Activated CD8-positive, alpha-beta T cell treated with anti-CD3 and anti-CD28 coated beads for 36 hours (primary cell): ENCODE data around the gene RHOH. TPM values are rescaled to one million over a fixed set of nuclear protein-coding genes. Genes with fewer than 3 reads are reported as not detected.
A peak's percentile ranks its signal among the peaks of the same experiment; 100 is the strongest.

Source experiments
- ATAC-seq: fragments of 200-7000 bp; cut with Tn5 transposase; one replicate; pipeline ENCODE4 v1.10.0; 2021; ENCODE audit warnings: mild to moderate bottlenecking, moderate library complexity
- CTCF ChIA-PET: fragments of 350-600 bp; sonication (Branson Sonifier 250); formaldehyde crosslinking; loops from one replicate; lab custom pipeline; 2021; ENCODE audit warnings: antibody characterized with exemption; lab: Charles Lee
- POLR2A ChIA-PET: fragments of 350-600 bp; sonication (Branson Sonifier 250); formaldehyde crosslinking; loops from one replicate; lab custom pipeline; 2021; ENCODE audit warnings: antibody characterized with exemption; lab: Charles Lee
- DNase-seq: peaks from one replicate; pipeline ENCODE4 v3.0.0-alpha.2; 2020
- H3K27ac Mint-ChIP-seq: one replicate; pipeline ENCODE4 v1.8.0; 2021; ENCODE audit warnings: mild to moderate bottlenecking, mixed read lengths
- H3K27me3 Mint-ChIP-seq: one replicate; pipeline ENCODE4 v1.8.0; 2021; ENCODE audit warnings: mixed read lengths
- H3K36me3 Mint-ChIP-seq: one replicate; pipeline ENCODE4 v1.8.0; 2021; ENCODE audit warnings: low read depth, mixed read lengths
- H3K4me1 Mint-ChIP-seq: one replicate; pipeline ENCODE4 v1.8.0; 2021; ENCODE audit warnings: low read depth, mixed read lengths
- H3K4me3 Mint-ChIP-seq: one replicate; pipeline ENCODE4 v1.8.0; 2021; ENCODE audit warnings: mild to moderate bottlenecking, moderate library complexity, mixed read lengths
- H3K9me3 Mint-ChIP-seq: one replicate; pipeline ENCODE4 v1.8.0; 2021; ENCODE audit warnings: mixed read lengths
- CTCF ChIP-seq: fragments of 200-600 bp; IDR thresholded peaks from one replicate; pipeline ENCODE4 v1.8.0; 2022; ENCODE audit warnings: antibody characterized with exemption, mild to moderate bottlenecking
- intact Hi-C: fragments of 100-400 bp; cut with micrococcal nuclease; formaldehyde crosslinking; loops from one replicate; pipeline ENCODE4 v1.10.0; 2022
- total RNA-seq, 2 experiments: library from RNA; stranded (reverse); gene quantifications; one replicate each; pipeline ENCODE4 v1.2.3, GENCODE V29; 2021

RHOH gene
- total RNA-seq, 2 experiments from 2014 or later: 121 to 126 TPM

GRCh38 chr4:40200875-40201801 lies 4.3 kb downstream of the RHOH start:
- no peak for TF ChIP-seq CTCF
- Mint-ChIP-seq H3K27me3 (no peaks in the 10 kb centered on the region), H3K4me1 (peaks cover 23% of the 10 kb centered on the region), H3K36me3 (peaks cover 86% of the 10 kb centered on the region), H3K9me3 (no peaks in the 10 kb centered on the region), H3K27ac (peak overlapping the region; percentile 99), H3K4me3 (peak overlapping the region; percentile 99)
- ChIA-PET CTCF (interaction anchor here (1.0 to 10.6 kb wide), 8 partner anchors 14 to 124 kb away, joined by 4 to 97 read pairs (median 9); no protein-coding TSS in a partner anchor), POLR2A (interaction anchor here (0.9 to 16.4 kb wide), 16 partner anchors 9 to 1019 kb away, joined by 3 to 447 read pairs (median 20); partner anchors contain the start of gene N4BP2)
- intact Hi-C loops: loop anchor here (2.0 kb wide), 2 partner anchors 26 to 108 kb away; no protein-coding TSS in a partner anchor
- ATAC-seq: peak; percentile 35
- DNase-seq: no peak

- Mint-ChIP-seq H3K27me3 (no peaks in the 10 kb centered on the region), H3K27ac (peak overlapping the region; percentile 99), H3K9me3 (no peaks in the 10 kb centered on the region), H3K4me1 (peaks cover 21% of the 10 kb centered on the region), H3K4me3 (peak overlapping the region; percentile 99), H3K36me3 (peaks cover 92% of the 10 kb centered on the region)
- no peak for TF ChIP-seq CTCF
- CTCF ChIA-PET: interaction anchor here (1.0 to 10.6 kb wide), 2 partner anchors 27 to 124 kb away, joined by 4 to 97 read pairs; no protein-coding TSS in a partner anchor
- ATAC-seq (no peak), DNase-seq (no peak)
- POLR2A ChIA-PET: interaction anchor here (0.9 to 16.4 kb wide), 13 partner anchors 10 to 110 kb away, joined by 3 to 326 read pairs (median 4); no protein-coding TSS in a partner anchor
- intact Hi-C loops: loop anchor here (2.0 kb wide), 2 partner anchors 25 to 107 kb away; no protein-coding TSS in a partner anchor
Observed at GRCh38 chr4:40201898-40202297, 5.1 kb downstream of the RHOH start.

- DNase-seq (no peak), ATAC-seq (no peak)
- peak overlapping the region; percentile 99 for H3K27ac Mint-ChIP-seq
- ChIA-PET POLR2A (interaction anchor here (0.9 to 16.4 kb wide), 14 partner anchors 11 to 109 kb away, joined by 3 to 326 read pairs (median 4); no protein-coding TSS in a partner anchor), CTCF (interaction anchor here (0.7 to 10.6 kb wide), 4 partner anchors 20 to 123 kb away, joined by 3 to 97 read pairs (median 4); no protein-coding TSS in a partner anchor)
- peak overlapping the region; percentile 99 for H3K4me3 Mint-ChIP-seq
- H3K4me1 Mint-ChIP-seq: peaks cover 25% of the 10 kb centered on the region
- H3K27me3 Mint-ChIP-seq: no peaks in the 10 kb centered on the region
- intact Hi-C loops: no loop called here
- TF ChIP-seq CTCF: no peak
- no peaks in the 10 kb centered on the region for H3K9me3 Mint-ChIP-seq
- peaks cover 94% of the 10 kb centered on the region for H3K36me3 Mint-ChIP-seq
Observed at GRCh38 chr4:40202474-40202873, 5.6 kb downstream of the RHOH start.

GRCh38 chr4:40204507-40205258 lies 7.9 kb downstream of the RHOH start:
- peaks cover 86% of the 10 kb centered on the region for H3K36me3 Mint-ChIP-seq
- intact Hi-C loops: no loop called here
- H3K27me3 Mint-ChIP-seq: no peaks in the 10 kb centered on the region
- peak overlapping the region; percentile 99 for H3K27ac Mint-ChIP-seq
- POLR2A ChIA-PET: interaction anchor here (0.8 to 16.4 kb wide), 22 partner anchors 9 to 229 kb away, joined by 3 to 447 read pairs (median 6); partner anchors contain the start of genes N4BP2 and RHOH
- no peaks in the 10 kb centered on the region for H3K9me3 Mint-ChIP-seq
- DNase-seq (no peak), ATAC-seq (no peak)
- peaks cover 28% of the 10 kb centered on the region for H3K4me1 Mint-ChIP-seq
- no peak for TF ChIP-seq CTCF
- CTCF ChIA-PET: interaction anchor here (0.6 to 10.6 kb wide), 15 partner anchors 10 to 149 kb away, joined by 3 to 97 read pairs (median 4); no protein-coding TSS in a partner anchor
- peak overlapping the region; percentile 99 for H3K4me3 Mint-ChIP-seq
